PC-9 (cell line): ENCODE data around the gene TMTC4. TPM values are rescaled to one million over a fixed set of nuclear protein-coding genes. Genes with fewer than 3 reads are reported as not detected.
"Not testable (repeated sequence)": the region's sequence is repeated elsewhere in the genome, so short reads cannot be mapped to it uniquely, and the experiment has no call there.

Experiments
- BruUV-seq: library from RNA; stranded (reverse); fragments of 400-500 nt; replicated peaks from 2 replicates; lab custom pipeline; 2021; lab: Mats Ljungman, UMichigan
- CTCF ChIA-PET: fragments of 300-600 bp; sonication (Branson Sonifier 250); formaldehyde crosslinking; loops from one replicate; lab custom pipeline; 2022; ENCODE audit warnings: antibody characterized with exemption; lab: Charles Lee
- POLR2A ChIA-PET: fragments of 300-600 bp; sonication (Branson Sonifier 250); formaldehyde crosslinking; loops from one replicate; lab custom pipeline; 2022; ENCODE audit warnings: antibody characterized with exemption; ENCODE audit not compliant: unreplicated experiment; lab: Charles Lee
- DNase-seq, 2 experiments: peaks; one replicate each; pipeline versions ENCODE4 v3.0.0 to v3.0.0-alpha.2; 2015 to 2022; ENCODE audit warnings: mixed read lengths in 1 of 2
- H2AFZ ChIP-seq: fragments of 200-600 bp; sonication (generic); 2 replicates; pipeline ENCODE4 v1.8.1; 2017; ENCODE audit warnings: antibody characterized with exemption
- H3F3A ChIP-seq: fragments of 200-600 bp; sonication (generic); 2 replicates; pipeline ENCODE4 v1.8.1; 2017; ENCODE audit warnings: antibody characterized with exemption, mild to moderate bottlenecking, low read depth; ENCODE audit not compliant: insufficient read depth
- H3K27ac ChIP-seq: fragments of 200-600 bp; sonication (generic); 2 replicates; pipeline ENCODE4 v1.6.1; 2016; ENCODE audit warnings: mixed run types
- H3K27me3 ChIP-seq: fragments of 200-600 bp; sonication (generic); 2 replicates; pipeline ENCODE4 v1.6.1; 2016; ENCODE audit warnings: low read depth, mixed run types; ENCODE audit not compliant: insufficient read depth
- H3K36me3 ChIP-seq: fragments of 200-600 bp; sonication (generic); 2 replicates; pipeline ENCODE4 v1.6.1; 2016; ENCODE audit warnings: low read depth, mixed run types
- H3K4me1 ChIP-seq: fragments of 200-600 bp; sonication (generic); replicated peaks from 2 replicates; pipeline ENCODE4 v1.6.1; 2016; ENCODE audit warnings: mixed run types; ENCODE audit not compliant: insufficient read depth
- H3K4me2 ChIP-seq: fragments of 200-600 bp; sonication (generic); 2 replicates; pipeline ENCODE4 v1.6.1; 2017; ENCODE audit warnings: mixed run types
- H3K4me3 ChIP-seq: fragments of 200-600 bp; sonication (generic); 2 replicates; pipeline ENCODE4 v1.6.1; 2016; ENCODE audit warnings: mixed run types
- H3K79me2 ChIP-seq: fragments of 200-600 bp; sonication (generic); 2 replicates; pipeline ENCODE4 v1.6.1; 2017; ENCODE audit warnings: low read depth, mixed run types
- H3K9me2 ChIP-seq: fragments of 200-600 bp; sonication (generic); 2 replicates; pipeline ENCODE4 v1.8.1; 2017; ENCODE audit warnings: mild to moderate bottlenecking; ENCODE audit not compliant: insufficient read depth
- H3K9me3 ChIP-seq: fragments of 200-600 bp; sonication (generic); 2 replicates; pipeline ENCODE4 v1.8.1; 2016; ENCODE audit warnings: low read depth; ENCODE audit not compliant: insufficient read depth
- H4K20me1 ChIP-seq: fragments of 200-600 bp; sonication (generic); 2 replicates; pipeline ENCODE4 v1.8.1; 2017; ENCODE audit not compliant: insufficient read depth
- CTCF ChIP-seq: fragments of 200-600 bp; sonication (generic); conservative IDR thresholded peaks from 2 replicates; pipeline ENCODE4 v1.6.1; 2017; ENCODE audit warnings: mixed run types, antibody characterized with exemption, mild to moderate bottlenecking, moderate library complexity
- EZH2 ChIP-seq: fragments of 200-600 bp; sonication (generic); IDR thresholded peaks from 2 replicates; pipeline ENCODE4 v1.8.0; 2017; ENCODE audit warnings: antibody characterized with exemption, low read depth
- intact Hi-C: fragments of 100-400 bp; cut with micrococcal nuclease; formaldehyde crosslinking; loops from one replicate; pipeline ENCODE4 v1.10.0; 2022; ENCODE audit not compliant: unreplicated experiment
- total RNA-seq: library from RNA; stranded (reverse); gene quantifications from 2 replicates; pipeline ENCODE4 v1.2.3, GENCODE V29; 2021

The TMTC4 gene
- total RNA-seq, 1 experiment from 2014 or later: 16.2 TPM

- intact Hi-C loops: no loop called here
- no peak overlapping the region for H2AFZ ChIP-seq
- H3K27ac ChIP-seq: no peak overlapping the region
- H3K27me3 ChIP-seq: no peaks in the 10 kb centered on the region
- no TSS peak for BruUV-seq
- no peak for TF ChIP-seq CTCF
- TF ChIP-seq EZH2: no peak
- H3K36me3 ChIP-seq: no peaks in the 10 kb centered on the region
- DNase-seq: no peak
- H3K4me1 ChIP-seq: no peaks in the 10 kb centered on the region
- no peak overlapping the region for H3K4me3 ChIP-seq
- no peaks in the 10 kb centered on the region for H4K20me1 ChIP-seq
- H3K9me3 ChIP-seq: no peaks in the 10 kb centered on the region
- H3K4me2 ChIP-seq: no peak overlapping the region
- no peaks in the 10 kb centered on the region for H3K9me2 ChIP-seq
- ChIA-PET POLR2A (no interaction called here), CTCF (no interaction called here)
- no peaks in the 10 kb centered on the region for H3F3A ChIP-seq
- no peaks in the 10 kb centered on the region for H3K79me2 ChIP-seq
Observed at GRCh38 chr13:100580045-100580444, 94.5 kb downstream of the TMTC4 start.

GRCh38 chr13:100577239-100577638 lies 97.4 kb downstream of the TMTC4 start:
- intact Hi-C loops, CTCF ChIA-PET, BruUV-seq: not testable (repeated sequence)

GRCh38 chr13:100573121-100573520 lies 101.5 kb downstream of the TMTC4 start:
- intact Hi-C loops: loop anchor here (1.0 kb wide), 1 partner anchor 554 kb away; no protein-coding TSS in a partner anchor
- no peak overlapping the region for H3K4me2 ChIP-seq
- TF ChIP-seq EZH2 (no peak), CTCF (peak; percentile 89)
- peak; percentile 38 to 64 for DNase-seq
- no peaks in the 10 kb centered on the region for H4K20me1 ChIP-seq
- H3F3A ChIP-seq: no peaks in the 10 kb centered on the region
- no peak overlapping the region for H2AFZ ChIP-seq
- ChIA-PET CTCF (interaction anchor here (0.5 to 1.0 kb wide), 6 partner anchors 26 to 1420 kb away, joined by 4 to 16 read pairs (median 6); partner anchors contain the start of gene TMTC4), POLR2A (no interaction called here)
- H3K79me2 ChIP-seq: no peaks in the 10 kb centered on the region
- no TSS peak for BruUV-seq
- H3K27me3 ChIP-seq: no peaks in the 10 kb centered on the region
- no peak overlapping the region for H3K27ac ChIP-seq
- no peak overlapping the region for H3K4me3 ChIP-seq
- no peaks in the 10 kb centered on the region for H3K9me2 ChIP-seq
- no peaks in the 10 kb centered on the region for H3K36me3 ChIP-seq
- H3K9me3 ChIP-seq: no peaks in the 10 kb centered on the region
- H3K4me1 ChIP-seq: no peaks in the 10 kb centered on the region

More at GRCh38 chr13:100577239-100577638, 97.4 kb downstream of the TMTC4 start:
- POLR2A ChIA-PET, H3K36me3 ChIP-seq, H3K4me3 ChIP-seq, DNase-seq, H3F3A ChIP-seq, H4K20me1 ChIP-seq, H3K27ac ChIP-seq, H3K4me1 ChIP-seq, H3K9me2 ChIP-seq, H2AFZ ChIP-seq, H3K9me3 ChIP-seq, H3K4me2 ChIP-seq, H3K79me2 ChIP-seq, H3K27me3 ChIP-seq: not testable (repeated sequence)

GRCh38 chr13:100566543-100566942 lies 108.1 kb downstream of the TMTC4 start:
- Histone ChIP-seq H3F3A (no peaks in the 10 kb centered on the region), H3K9me2 (no peaks in the 10 kb centered on the region), H3K27ac (no peak overlapping the region), H3K27me3 (no peaks in the 10 kb centered on the region), H3K79me2 (no peaks in the 10 kb centered on the region), H4K20me1 (no peaks in the 10 kb centered on the region), H3K4me3 (no peak overlapping the region), H3K36me3 (no peaks in the 10 kb centered on the region), H3K4me1 (peaks cover 11% of the 10 kb centered on the region; the same call in 1 of the 2 replicates), H3K9me3 (peaks cover 3% of the 10 kb centered on the region; the same call in 1 of the 2 replicates), H2AFZ (0 out of 2 replicates have a peak overlapping the region, but pooled peaks have one; percentile 6), H3K4me2 (peak overlapping the region; percentile 18; the same call in 1 of the 2 replicates)
- POLR2A ChIA-PET: no interaction called here
- BruUV-seq: no TSS peak
- peak; percentile 11 to 64 for DNase-seq
- CTCF ChIA-PET: no interaction called here
- intact Hi-C loops: no loop called here
- TF ChIP-seq EZH2 (no peak), CTCF (no peak)
